BJ (cell line): ENCODE data around the gene NR2C1. TPM values are rescaled to one million over a fixed set of nuclear protein-coding genes. Genes with fewer than 3 reads are reported as not detected.
"Not testable (repeated sequence)": the region's sequence is repeated elsewhere in the genome, so short reads cannot be mapped to it uniquely, and the experiment has no call there.

Source experiments
- CTCF ChIA-PET: fragments of 350-600 bp; formaldehyde crosslinking; extraction: SDS; loops from one replicate; lab custom pipeline; 2021; ENCODE audit warnings: antibody characterized with exemption, inconsistent platforms; lab: Yijun Ruan, JAX
- POLR2A ChIA-PET: fragments of 300-600 bp; sonication (Branson Sonifier 250); formaldehyde crosslinking; extraction: SDS; loops from one replicate; lab custom pipeline; 2021; ENCODE audit warnings: antibody characterized with exemption; lab: Charles Lee
- DNase-seq: peaks from one replicate; pipeline ENCODE4 v3.0.0-alpha.2; 2011; ENCODE audit warnings: low read depth
- H3K27me3 ChIP-seq: 2 replicates; pipeline ENCODE4 v1.6.0; 2011; ENCODE audit warnings: low read length; ENCODE audit not compliant: control insufficient read depth, insufficient read depth
- H3K36me3 ChIP-seq: 2 replicates; pipeline ENCODE4 v1.5.1; 2011; ENCODE audit warnings: low read length; ENCODE audit not compliant: control insufficient read depth, insufficient read depth
- H3K4me3 ChIP-seq: 2 replicates; pipeline ENCODE4 v1.5.1; 2011; ENCODE audit warnings: low read depth, mild to moderate bottlenecking, control low read depth, low read length
- polyA plus RNA-seq: library from polyadenylated mRNA; depleted of rRNA; stranded (reverse); fragments of >200 nt; gene quantifications from 2 replicates; pipeline ENCODE4 v1.2.3, GENCODE V29; 2011
- TF ChIP-seq, protein P1 (sequence below): IDR thresholded peaks from 2 replicates; pipeline ENCODE4 v1.5.1; 2011; ENCODE audit warnings: low read depth, mild to moderate bottlenecking, control low read depth, inconsistent platforms, low read length, moderate library complexity; ENCODE audit not compliant: insufficient read depth

Gene NR2C1
- polyA plus RNA-seq, 1 experiment = 12.1 TPM

DNA sequence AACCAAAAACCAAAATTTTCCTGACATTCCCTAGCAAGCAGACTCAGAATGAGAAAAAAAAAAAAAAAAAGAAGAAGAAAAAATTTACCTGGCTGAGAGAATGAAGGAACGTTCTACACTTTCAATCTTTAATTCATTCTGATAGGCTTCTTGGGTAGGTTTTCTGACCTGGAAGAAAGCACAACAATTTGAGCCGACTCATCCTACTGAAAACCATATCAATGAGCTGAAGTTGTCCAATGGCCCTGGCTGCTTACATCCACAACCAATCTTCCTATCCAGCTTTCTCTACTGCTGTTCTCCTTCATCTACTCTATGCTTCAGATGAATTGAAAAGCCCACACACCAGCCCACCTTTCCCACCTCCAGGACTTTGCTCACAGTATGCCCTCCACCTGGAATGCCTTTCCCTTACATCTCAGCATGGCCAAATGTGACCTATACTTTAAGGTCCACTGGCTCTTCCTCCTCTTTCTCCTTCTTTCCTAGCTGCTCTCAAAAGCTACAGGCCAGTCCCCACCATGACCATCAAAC is 31.6 kb upstream of the NR2C1 start:
- CTCF ChIA-PET = interaction anchor here (0.6 to 1.1 kb wide), 2 partner anchors 26 to 232 kb away, joined by 3 to 4 read pairs; no protein-coding TSS in a partner anchor
- Histone ChIP-seq H3K27me3 (no peaks in the 10 kb centered on the region), H3K36me3 (peaks cover 5% of the 10 kb centered on the region), H3K4me3 (no peak overlapping the region)
- DNase-seq = no peak
- TF ChIP-seq, protein P1, sequence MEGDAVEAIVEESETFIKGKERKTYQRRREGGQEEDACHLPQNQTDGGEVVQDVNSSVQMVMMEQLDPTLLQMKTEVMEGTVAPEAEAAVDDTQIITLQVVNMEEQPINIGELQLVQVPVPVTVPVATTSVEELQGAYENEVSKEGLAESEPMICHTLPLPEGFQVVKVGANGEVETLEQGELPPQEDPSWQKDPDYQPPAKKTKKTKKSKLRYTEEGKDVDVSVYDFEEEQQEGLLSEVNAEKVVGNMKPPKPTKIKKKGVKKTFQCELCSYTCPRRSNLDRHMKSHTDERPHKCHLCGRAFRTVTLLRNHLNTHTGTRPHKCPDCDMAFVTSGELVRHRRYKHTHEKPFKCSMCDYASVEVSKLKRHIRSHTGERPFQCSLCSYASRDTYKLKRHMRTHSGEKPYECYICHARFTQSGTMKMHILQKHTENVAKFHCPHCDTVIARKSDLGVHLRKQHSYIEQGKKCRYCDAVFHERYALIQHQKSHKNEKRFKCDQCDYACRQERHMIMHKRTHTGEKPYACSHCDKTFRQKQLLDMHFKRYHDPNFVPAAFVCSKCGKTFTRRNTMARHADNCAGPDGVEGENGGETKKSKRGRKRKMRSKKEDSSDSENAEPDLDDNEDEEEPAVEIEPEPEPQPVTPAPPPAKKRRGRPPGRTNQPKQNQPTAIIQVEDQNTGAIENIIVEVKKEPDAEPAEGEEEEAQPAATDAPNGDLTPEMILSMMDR = no peak
- POLR2A ChIA-PET = no interaction called here

DNA sequence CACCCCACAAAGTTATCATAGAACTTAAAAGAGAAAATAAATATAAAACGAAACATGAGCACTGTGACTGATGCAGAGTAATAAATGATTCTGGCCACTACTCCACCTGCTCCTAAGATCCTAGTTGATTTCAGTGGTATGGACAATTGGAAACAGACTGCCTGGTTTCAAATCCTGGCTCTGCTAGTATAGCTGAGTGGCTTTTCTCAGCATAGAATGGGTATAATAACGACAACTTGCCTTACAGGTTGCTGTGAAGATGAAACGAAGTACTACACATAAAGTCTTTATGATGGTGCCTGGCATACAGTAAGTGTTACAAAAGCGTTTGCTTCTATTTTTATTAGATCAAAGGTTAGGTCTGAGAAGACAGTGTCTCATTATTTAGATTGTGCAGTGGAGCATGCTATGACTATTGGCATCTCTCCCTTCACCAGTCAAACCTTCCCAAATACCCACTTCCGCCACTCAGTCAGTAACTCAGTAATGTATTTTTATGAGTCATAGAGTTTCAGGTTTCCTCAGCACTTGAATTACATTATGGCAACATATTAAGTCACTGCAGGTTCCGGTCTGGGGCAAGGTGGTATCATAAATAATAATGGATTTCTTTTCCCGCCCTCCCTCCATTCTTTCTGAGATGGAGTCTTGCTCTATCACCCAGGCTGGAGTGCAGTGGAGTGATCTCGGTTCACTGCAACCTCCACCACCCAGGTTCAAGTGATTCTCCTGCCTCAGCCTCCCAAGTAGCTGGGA is 29.7 kb upstream of the NR2C1 start:
- peaks cover 2% of the 10 kb centered on the region for H3K36me3 ChIP-seq
- TF ChIP-seq, protein P1 = no peak
- POLR2A ChIA-PET = no interaction called here
- no peaks in the 10 kb centered on the region for H3K27me3 ChIP-seq
- CTCF ChIA-PET = interaction anchor here (1.0 kb wide), 1 partner anchor 19 kb away, joined by 3 read pairs; no protein-coding TSS in a partner anchor
- H3K4me3 ChIP-seq = no peak overlapping the region
- DNase-seq = no peak

DNA sequence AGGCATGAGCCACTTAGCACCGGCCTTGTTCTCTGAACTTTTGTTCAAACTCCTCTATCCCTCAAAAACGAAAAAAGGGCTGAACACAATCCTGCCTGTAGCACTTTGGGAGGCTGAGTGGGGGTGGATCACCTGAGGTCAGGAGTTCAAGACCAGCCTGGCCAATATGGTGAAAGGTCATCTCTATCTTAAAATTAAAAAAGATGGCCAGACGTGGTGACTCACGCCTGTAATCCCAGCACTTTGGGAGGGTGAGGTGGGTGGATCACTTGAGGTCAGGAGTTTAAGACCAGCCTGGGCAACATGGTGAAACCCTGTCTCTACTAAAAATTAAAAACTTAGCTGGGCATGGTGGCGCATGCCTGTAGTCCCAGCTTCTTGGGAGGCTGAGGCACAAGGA is 28.5 kb upstream of the NR2C1 start:
- H3K36me3 ChIP-seq, POLR2A ChIA-PET, DNase-seq, CTCF ChIA-PET, H3K27me3 ChIP-seq, H3K4me3 ChIP-seq: not testable (repeated sequence)

DNA sequence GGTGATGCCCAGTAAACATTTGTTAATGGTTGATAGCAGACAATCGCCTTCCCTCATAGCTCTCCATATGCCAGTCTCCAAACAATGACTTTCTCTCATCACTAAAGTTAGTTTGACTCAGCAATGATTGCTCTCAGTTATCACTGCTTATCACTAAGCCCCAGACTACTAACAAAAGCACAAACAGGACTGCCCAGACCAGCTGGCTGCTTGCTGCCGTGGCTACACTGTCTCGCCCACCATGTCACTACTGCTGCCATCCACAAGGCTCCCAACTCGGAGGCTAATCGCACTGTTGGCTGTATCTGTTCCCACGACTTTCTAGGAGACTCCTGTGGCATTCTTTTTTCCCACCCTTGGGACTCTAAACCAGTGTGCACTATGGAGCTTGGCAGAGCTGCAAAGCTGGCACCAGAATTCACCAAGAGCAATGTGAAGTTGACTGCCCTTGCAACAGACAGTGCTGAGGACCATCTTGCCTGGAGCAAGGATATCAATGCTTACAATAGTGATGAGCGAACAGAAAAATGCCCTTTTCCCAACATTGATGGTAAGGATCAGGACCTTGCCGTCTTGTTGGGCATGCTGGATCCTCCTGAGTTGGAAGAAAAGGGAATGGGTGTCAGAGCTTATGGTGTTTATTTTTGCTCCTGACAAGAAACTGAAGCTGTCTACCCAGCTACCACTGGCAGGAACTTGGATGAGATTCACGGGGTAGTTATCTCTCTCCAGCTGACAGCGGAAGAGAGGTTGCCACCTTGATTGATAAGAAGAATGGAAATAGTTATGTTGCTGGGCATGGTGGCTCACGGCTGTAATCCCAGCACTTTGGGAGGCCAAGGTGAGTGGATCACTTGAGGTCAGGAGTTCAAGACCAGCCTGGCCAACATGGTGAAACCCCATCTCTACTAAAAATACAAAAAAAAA is 27.1 kb upstream of the NR2C1 start:
- TF ChIP-seq, protein P1 = no peak
- DNase-seq = no peak
- Histone ChIP-seq H3K36me3 (peaks cover 2% of the 10 kb centered on the region), H3K27me3 (no peaks in the 10 kb centered on the region), H3K4me3 (no peak overlapping the region)
- ChIA-PET CTCF (interaction anchor here (0.6 to 1.2 kb wide), 2 partner anchors 16 to 407 kb away, joined by 3 read pairs; no protein-coding TSS in a partner anchor), POLR2A (interaction anchor here (0.5 kb wide), 1 partner anchor 423 kb away, joined by 6 read pairs; no protein-coding TSS in a partner anchor)

DNA sequence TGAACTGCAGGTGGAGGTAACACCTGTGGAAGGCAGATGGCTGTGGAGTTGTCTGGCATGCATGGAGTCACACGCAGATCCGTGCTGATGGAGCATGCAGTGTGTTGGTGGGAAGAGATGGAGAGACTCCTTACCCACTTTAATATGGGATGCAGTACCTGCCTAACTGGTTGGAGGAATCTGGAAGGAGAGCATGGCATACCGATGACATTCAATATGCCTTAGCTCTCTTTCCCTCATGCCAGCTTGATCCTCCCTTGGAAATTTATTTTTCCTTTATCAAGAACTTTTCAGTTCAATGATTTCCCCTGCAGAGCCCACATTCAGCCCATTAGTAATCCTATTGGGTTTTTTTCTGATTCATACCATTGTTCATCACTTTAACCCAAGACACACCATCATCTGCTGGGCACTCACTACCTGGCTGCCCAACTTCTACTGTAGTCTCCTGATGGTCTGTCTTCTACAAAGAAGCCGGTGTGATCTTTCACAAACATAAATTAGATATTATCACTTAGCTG is 25.9 kb upstream of the NR2C1 start:
- no peaks in the 10 kb centered on the region for H3K27me3 ChIP-seq
- POLR2A ChIA-PET = no interaction called here
- no peak for DNase-seq
- TF ChIP-seq, protein P1 = no peak
- no peak overlapping the region for H3K4me3 ChIP-seq
- peaks cover 2% of the 10 kb centered on the region for H3K36me3 ChIP-seq
- CTCF ChIA-PET = interaction anchor here (0.6 kb wide), 1 partner anchor 381 kb away, joined by 3 read pairs; no protein-coding TSS in a partner anchor
